Stimulated activated CD8-positive, alpha-beta memory T cell treated with anti-CD3 and anti-CD28 coated beads, Interleukin-7, amount 100 ng/mL, for 1 hour (primary cell): ENCODE data around the gene PROM1.

Experiments
- DNase-seq, 2 donors: peaks; one replicate each; pipeline ENCODE4 v3.0.0-alpha.2; 2020; ENCODE audit warnings: low read depth in 2 of 2

The PROM1 gene

DNA sequence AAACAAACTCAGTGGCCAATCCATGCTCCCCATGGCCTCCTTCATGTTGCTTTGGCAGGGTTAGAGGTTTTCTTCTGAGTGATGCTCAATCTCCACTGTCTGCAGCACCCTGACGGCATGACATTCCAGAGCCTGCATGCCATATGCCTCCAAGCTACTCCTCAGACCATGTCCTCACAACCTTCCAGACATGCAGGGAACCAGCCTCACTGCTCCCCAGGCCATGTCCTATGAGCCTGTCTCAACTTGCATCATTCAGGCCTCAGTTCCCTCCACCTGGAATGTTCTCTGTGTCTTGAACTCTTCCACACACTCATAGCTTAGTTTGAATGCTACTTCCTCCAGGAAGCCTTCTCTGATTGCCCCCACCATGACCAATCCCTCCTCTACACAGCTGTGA, 18.8 kb downstream of the PROM1 start:
- DNase-seq: no peak

DNA sequence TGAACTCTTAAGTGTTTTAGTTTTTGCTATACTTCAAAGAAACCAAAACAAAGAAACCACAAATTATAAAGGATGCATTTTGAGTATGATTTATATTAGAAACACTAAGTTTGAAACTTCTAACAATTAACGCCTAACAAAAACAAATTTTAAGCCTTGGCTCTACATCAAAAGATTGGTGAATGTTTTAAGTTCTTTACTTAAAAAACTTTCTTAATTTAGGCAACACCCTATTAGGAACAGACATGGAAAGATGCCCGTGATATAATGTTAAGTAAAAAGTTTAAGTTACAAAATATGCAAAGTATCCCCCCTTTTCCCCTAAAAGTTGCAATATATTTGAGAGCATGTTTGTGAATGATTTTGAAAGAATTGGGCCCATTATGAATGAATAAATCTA, 21.2 kb downstream of the PROM1 start:
- no peak for DNase-seq

DNA sequence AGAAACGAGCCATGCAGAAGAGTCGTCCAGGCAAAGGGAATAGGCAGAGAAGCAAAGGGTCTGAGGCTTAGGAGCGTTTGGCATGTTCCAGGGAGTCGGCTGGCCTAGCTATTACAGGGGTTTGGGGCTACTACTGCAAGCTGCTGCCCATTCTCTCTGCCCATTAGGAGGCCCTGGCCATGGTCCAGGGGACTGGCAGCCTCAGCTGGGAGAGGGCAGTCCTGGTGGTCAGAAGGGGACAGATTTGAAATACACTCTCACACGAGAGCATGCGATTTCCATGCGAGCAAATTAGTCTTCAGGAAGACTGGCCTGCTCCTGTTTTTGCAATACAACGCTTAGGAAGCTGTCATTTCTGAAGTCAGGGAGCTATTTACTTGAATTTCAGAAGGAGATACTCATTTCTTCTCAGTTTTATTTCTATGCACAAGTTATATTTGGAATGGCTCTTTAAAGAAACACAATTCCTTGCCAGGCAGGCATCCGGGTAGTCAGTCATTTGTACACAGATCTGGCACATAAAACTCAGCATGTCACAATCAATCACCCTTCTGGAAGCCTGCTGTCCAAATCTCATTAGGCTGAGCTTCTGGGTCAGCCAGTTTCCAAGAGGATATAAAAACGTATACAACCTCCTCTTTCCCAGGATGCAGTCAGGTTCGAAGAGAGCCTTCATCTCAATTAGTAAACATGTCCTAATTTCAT, 27.0 kb downstream of the PROM1 start:
- DNase-seq: no peak

DNA sequence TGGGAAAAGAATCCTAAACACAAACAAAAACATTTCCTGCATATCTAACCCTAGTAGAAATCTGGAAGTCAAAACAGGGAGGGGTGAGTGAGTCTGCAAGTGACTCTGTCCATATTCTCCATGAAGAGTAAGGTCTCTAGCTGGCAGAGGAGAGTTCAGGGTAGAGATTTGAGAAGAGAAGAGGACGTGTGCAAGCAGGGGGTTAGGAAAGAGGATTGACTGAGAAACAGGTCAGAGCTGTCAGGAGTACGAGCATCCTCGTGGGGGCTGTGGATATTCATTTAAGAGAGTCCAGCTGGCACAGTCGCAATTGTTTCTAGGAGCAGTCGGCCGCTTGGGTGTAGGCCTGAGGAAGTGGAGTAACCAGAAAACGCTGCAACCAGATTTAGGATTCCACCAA, 27.9 kb downstream of the PROM1 start:
- DNase-seq: no peak

DNA sequence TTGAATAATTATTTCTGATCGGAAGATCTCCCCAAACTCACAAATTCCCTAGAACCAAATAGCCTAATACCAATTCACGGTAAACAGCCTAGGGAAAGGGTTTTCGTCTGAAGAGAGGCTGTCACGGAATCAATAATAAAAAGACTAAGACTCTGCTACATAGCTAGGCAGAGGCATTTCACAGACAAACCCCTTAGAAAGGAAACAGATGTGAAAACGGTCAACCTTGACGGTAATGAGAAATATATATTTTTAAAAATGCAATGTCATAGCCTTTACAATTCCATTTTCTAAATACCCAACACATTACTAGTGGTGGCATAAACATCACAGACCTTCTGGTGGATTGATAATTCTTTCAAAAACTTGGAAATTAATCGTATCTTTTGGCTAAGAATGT, 28.4 kb downstream of the PROM1 start:
- no peak for DNase-seq

DNA sequence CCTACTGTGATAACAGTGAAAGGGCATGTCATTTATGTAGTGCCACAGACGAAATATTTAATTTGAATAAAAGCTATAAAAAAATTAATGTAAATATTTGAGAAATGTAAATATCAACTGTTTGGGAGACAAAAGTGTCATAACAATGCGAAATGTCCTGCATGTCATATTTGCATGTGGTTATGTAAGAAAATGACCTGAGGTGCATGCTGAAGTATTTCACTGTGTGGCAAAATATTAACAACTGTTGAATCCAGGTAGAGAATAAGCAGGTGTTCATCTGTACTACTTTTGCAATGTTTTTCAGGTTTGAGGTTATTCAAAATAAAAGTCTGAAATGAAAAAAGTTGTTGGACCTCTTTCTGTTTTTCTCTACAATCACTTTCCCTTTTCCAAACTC, 30.9 kb downstream of the PROM1 start:
- no peak for DNase-seq

DNA sequence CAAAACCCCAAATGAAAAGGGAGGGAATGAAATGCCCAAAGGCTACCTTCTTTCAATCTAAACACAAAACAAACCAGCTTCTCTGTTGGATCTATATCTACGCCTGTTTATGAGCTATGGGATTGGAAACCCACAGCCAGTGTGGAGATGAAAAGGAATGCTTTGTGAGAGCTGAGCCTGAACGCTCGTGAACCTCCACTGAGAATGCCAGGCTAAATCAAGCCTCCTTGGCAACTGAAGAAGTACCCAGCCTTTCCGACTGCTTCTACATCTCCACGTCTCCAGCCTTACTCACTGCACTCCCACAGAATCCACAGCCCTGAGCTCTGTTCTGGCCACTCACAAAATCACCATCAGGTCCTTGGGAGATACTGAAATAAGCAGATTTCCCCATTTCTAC, 31.8 kb downstream of the PROM1 start:
- DNase-seq: no peak

DNA sequence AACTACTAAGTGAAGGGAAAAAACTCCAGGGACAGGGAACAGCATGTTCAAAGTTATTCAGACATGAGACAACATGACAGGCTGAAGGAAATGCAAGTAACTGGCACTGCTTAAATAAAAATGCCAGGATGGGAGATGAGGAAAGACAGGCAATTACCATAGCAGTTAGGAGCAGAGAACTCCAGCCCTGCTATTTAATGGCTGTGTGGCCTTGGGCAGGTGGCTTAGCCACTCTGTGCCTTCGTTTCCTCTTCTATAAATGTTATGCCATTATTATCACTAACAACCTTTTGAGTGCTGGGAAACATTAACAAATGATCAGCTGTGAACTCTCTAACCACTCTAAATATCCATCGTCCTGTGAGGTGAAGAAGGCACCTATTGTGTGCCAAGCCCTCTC, 32.7 kb downstream of the PROM1 start:
- DNase-seq: no peak

DNA sequence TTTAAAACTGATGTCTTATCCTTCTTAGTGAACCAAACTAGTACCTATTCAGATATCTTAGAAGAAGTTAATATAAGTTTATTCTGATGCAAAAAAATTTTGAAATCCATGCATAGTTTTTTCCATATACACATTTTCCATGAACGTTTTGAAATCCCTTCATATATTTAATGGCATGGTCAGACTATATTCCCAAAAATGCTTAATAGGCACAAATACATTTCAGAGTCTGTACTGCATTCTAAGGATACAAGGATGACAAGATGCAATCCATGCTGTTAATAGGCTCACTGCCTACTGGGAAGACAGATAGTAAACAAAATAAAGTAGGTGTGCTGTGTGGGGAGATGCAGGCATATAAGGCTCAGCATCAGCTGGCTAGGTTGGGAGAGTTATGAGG, 33.2 kb downstream of the PROM1 start:
- DNase-seq: no peak

DNA sequence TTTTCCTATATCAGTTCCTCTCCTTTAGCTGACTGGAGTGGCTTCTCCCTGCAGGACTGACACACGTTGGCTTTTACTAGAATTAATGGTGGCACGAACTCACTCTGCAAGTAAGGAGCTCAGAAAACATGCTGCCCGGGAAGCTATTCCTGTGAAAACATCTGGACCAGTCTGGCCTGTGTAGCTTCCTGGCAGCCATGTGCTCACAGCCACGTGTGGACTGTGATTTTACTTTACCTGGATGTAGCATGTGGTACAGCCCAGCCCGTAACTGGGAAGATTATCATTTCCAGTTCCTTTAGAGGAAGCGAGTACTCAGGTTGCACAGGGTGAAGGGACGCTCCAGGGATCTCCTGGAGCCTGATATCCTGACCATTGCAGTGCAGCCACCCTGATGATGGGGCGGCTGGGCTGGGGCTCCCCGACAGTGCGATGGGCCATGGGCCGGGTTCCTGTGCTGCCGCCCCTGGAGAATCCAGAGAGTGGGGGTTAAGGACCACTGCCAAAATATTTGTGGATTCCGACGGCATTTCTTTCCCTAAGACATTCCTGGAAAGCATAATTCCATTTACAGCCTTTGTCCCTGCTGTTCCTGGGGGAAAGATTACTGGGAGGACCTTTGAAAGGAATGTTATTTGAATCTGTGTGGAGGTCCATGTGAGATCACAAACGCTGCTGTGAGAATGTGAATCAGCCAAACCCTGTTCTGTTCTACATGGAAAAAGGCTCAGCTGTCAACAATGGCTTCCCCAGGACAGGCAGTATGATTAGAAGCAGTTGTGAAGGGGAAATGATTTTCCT, 35.0 kb downstream of the PROM1 start:
- no peak for DNase-seq

DNA sequence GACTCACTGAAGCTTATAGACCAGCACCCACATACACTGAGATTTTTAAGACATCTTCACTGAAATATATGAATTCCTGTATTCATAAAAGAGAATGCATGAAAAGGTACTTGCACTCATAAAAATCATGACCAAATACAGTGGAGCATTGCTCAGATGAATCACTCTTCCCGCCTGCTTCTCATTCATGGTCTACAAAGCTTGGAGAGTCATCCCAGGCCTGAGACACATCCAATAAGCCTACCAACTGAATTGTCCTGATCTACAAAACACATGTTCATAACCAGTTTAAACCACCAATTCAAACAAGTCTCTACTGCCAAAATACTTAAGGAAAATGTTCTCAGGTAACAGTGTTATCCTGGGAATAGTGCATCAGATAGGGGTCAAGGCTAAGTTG, 38.1 kb downstream of the PROM1 start:
- DNase-seq: no peak

DNA sequence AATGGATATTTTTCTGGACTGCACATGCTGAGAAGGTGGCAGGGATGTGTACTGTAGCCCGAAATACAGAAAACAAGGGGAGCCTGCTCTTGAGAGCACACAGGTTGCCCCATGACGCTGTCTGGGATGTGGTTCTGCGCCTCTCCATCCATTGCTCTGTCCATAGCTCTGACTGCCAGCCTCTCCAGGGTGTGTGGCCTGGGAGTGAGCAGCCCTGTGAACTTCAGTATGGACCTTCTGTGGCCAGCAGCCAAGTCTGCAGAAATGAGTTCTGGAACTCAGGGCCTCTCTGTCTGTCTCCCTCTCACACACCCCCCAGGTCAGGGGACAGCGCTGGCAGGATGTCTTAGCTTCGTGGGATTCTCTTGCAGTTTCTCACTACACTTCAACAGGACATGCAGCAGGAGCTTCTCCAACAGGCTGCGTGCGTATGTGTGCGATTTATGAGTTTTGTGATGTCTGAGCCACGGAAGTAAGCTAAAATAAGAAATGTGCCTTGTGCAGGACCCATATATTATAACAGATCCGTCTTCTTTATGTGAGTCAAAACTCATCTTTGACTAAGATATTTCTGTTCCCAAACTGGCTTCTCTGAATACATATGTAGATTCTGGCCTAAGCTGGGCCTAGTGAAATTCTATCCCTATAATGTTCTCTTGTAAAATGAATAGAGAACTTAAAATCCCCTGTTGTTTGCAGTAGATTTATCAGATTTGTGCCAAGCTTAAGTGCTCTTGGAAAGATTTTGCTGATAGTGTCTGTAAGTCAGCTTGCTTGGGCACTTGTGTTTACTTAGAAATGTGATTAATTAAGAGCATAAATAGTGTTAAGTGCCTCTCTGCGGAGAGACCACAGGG, 40.0 kb downstream of the PROM1 start:
- no peak for DNase-seq

DNA sequence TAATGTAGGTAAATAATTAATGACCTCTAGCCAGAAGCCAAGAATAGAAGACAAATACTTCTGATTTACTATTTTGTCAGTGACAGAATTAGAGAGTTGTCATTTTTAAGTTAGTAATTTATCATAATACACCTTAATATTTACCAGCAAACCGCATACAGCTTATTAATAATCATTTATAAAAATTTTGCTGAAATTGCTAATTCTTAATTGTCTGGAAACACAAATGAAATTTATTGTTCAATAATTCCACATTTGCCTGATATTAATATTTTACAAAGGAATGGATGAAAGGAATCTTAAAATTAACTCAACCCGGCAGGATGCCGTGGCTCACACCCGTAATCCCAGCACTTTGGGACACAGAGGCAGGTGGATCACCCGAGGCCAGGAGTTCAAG, 44.7 kb downstream of the PROM1 start:
- no peak for DNase-seq

DNA sequence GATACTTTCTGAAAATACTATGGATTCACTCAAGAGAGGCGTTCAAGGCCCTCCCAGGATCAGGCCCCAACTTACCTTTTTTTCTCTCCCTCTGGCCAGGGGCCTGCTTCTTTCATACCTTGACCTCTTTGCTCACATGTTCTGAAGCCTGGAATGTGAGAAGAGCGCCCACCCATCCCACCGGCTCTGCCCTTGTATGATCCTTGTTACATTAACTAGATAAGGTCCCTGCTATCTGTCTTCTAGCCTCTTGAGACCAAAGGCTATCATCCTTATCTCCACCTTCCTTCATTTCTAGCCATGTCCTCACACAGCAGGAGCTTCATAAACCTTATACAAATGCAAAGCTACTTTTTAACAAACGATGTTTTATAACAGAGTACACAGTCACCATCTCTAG, 45.9 kb downstream of the PROM1 start:
- DNase-seq: no peak

DNA sequence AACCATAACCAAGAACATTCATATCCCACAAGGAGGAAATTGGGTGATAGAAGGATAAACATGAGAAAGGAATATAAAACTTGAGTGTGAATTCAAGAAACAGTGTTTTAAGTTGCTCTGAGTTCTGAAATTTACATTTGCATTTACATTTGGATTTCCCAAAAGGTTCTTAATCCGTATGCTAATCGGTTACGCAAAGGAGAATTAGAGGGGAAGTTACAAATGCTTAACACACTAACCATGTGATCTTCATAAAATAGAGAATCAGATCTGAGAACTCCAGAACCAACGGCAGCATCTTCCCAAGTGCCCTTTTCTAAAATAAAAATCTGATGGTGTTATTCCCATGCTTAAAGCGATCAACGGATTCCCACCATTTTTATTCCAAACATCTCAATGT, 48.0 kb downstream of the PROM1 start:
- DNase-seq: no peak

DNA sequence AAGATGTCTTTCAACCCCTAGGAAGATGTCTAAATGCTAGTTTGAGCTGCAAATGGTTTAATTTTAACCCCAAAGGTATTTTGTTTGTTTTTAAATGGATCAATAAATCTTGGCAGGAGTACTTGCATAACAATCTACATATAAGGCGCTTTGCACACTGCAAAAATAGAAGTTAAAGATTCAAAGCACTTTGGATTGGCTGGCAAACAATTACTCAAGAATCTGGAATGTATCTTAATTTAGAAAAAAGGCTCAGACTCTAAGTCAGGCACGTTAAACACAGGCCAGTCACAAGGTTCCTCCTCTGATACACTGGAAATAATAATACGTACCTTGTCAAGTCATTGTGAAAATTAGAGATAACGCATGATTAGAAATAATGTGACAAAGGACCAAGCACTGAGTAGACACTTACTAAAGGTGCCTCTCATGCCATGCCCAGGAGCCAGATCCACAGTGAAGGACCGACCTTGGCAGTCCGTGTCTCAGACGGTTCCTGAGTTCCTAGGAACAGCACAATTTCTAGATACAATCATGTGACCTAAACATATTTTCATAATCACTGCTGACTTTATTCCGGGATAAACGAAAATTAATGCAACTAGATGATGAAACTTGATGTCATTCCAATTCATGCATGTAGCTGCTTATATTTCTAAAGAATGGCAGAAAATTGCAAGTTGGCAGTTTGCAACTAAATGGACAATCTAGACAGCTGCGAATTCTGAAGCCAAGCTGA, 49.6 kb downstream of the PROM1 start:
- DNase-seq: no peak

DNA sequence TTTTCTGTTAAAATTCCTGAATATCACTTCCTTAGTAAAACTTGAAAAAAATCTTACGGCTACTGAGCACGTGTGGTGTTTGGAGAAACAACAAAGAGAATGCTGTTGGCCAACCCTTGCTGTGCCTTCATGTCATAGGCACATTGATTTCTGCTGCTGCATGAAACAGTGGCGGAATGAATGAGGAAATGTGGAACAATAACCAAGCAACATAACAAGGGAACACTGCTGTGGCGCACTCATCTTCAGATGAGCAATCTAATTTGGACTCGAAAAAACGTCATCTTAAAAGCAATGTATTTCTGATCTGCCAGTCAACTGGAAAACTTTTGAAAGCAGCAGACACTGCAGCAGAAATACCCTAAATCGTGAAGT, 51.4 kb downstream of the PROM1 start:
- no peak for DNase-seq

DNA sequence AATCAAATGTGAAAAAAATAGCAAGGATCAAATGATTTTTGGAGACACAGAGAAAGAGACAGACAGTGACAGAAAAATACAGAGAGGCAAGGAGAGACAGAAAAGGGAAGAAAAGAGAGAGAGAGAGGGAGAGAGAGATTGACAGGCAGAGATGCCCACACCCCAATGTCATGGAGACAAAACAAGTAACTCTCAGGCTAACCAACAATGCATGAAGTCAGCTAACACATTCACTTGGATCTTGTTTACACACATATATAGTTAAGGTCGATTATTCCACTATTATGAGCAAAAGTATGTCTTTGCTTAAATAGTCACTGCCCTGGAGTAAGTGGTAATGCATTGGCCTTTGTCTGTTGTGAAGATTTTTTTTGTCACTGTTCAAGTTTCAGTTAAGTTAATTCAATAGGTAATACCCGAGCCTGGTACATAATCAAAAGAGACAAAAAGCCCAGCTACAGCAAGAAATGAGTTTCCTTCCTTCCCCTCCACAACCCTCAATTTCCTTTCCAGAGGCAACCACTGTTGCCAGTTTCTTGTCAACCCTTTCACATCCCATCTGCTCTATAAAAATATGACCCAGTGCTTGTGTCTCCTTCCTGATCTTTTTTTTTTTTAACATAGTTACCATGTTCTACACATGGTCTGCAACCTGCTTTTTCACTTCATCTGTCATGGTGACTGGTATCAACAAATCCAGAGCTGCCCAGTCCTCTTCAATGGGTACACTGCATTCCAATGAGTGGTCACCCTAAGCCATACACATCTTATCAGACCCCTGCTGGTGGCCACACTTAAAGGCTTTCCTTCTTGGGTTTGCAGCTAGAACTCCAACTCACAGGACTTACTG, 52.1 kb downstream of the PROM1 start:
- DNase-seq: no peak

DNA sequence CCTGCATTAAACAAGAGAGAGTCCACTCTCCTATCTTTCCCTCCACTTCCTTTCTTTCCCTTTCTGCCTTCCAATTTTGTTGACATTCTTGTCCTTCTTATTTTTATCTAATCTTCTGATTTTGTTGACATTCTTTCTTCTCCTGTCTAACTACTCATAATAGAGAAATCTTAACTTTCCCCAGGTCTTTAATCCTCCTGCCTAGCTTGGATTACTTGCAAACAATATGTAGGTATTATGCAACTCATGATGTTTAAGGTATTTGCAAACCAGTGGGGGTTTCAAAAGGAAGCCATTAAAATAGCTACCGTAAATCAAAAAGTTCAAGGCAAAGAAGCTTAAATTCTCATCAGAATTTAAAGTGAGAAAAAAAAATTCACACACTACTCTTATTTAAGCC, 53.9 kb downstream of the PROM1 start:
- no peak for DNase-seq

DNA sequence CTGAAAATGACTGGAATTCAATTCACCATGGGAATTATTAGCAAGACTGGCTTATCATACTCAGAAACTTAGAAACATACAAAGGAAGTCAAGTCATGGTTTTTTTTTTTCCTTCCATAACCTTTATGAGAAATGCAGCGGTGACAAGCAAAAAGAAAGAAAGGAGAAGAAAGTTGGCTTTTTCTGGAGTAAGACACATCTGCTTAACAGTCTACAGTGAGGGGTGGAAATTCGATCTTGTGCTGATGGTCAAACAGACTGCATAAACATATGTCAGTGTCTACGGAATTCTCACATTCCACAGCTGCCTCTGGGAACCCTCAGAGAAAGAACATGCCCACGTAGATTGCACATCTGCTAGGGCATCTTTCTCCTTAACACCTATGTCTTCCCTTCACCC, 54.6 kb downstream of the PROM1 start:
- DNase-seq: no peak

DNA sequence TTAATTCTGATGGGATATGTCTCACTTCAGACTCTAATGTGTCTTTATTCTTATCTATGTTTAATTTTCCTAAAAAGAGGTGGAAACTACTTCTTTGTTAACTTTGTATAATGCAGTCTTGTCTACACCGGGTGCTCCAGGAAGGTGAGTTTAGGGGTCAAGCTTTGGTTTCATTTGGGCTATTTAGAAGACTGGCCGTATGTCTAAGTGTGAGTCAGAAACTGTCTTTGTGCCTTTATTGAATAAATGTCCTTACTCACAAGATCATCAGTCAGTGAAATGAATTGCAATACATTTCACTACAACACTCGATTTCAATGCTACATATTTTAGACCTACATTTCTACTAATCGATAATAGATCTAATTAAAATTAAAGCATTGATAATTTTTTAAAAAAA, 56.2 kb downstream of the PROM1 start:
- no peak for DNase-seq
